Common myeloid progenitor, CD34-positive (primary cell): ENCODE data around the gene THSD7B.

ENCODE experiments used
- CTCF ChIA-PET: fragments of 350-600 bp; sonication (Branson Sonifier 250); formaldehyde crosslinking; loops from one replicate; lab custom pipeline; 2021; ENCODE audit warnings: antibody characterized with exemption; lab: Charles Lee
- POLR2A ChIA-PET: fragments of 350-600 bp; sonication (Branson Sonifier 250); formaldehyde crosslinking; loops from one replicate; lab custom pipeline; 2021; ENCODE audit warnings: antibody characterized with exemption; lab: Charles Lee
- DNase-seq, 3 donors: peaks; one replicate each; pipeline versions ENCODE4 v3.0.0 to v3.0.0-alpha.2; 2013
- H3K27ac ChIP-seq, 2 experiments: 1 replicate in 1 of 2; 2 replicates in 1 of 2; pipeline ENCODE4 v1.7.0; 2013; ENCODE audit warnings: inconsistent platforms in 2 of 2, low read length in 2 of 2, mild to moderate bottlenecking in 2 of 2, low read depth in 1 of 2, moderate library complexity in 1 of 2; ENCODE audit not compliant: severe bottlenecking in 2 of 2, insufficient read depth in 1 of 2, poor library complexity in 1 of 2
- H3K27me3 ChIP-seq, 5 experiments: replicated peaks in 2 of 5; 1 replicate in 3 of 5; 2 replicates in 2 of 5; pipeline versions ENCODE4 v1.6.1 to v1.7.0; 2013; ENCODE audit warnings: low read length in 4 of 5, mild to moderate bottlenecking in 2 of 5, moderate library complexity in 2 of 5, inconsistent platforms in 1 of 5; ENCODE audit not compliant: insufficient read depth in 5 of 5, control insufficient read depth in 4 of 5
- H3K36me3 ChIP-seq, 4 experiments: 1 replicate in 2 of 4; 2 replicates in 2 of 4; pipeline versions ENCODE4 v1.6.1 to v1.7.0; 2013; ENCODE audit warnings: low read length in 3 of 4, control low read depth in 1 of 4, mild to moderate bottlenecking in 1 of 4; ENCODE audit not compliant: control insufficient read depth in 4 of 4, insufficient read depth in 4 of 4
- H3K4me1 ChIP-seq, 4 experiments: 1 replicate in 3 of 4; 2 replicates in 1 of 4; pipeline versions ENCODE4 v1.6.1 to v1.7.1; 2013; ENCODE audit warnings: low read length in 3 of 4, mild to moderate bottlenecking in 3 of 4, control low read depth in 1 of 4, inconsistent platforms in 1 of 4, moderate library complexity in 1 of 4; ENCODE audit not compliant: control insufficient read depth in 4 of 4, insufficient read depth in 4 of 4; ENCODE audit errors: control extremely low read depth in 1 of 4
- H3K4me3 ChIP-seq, 7 experiments: 1 replicate in 4 of 7; 2 replicates in 3 of 7; pipeline versions ENCODE4 v1.5.1 to v1.7.0; 2013; ENCODE audit warnings: mild to moderate bottlenecking in 7 of 7, low read length in 6 of 7, moderate library complexity in 6 of 7, inconsistent platforms in 2 of 7, low read depth in 2 of 7, control low read depth in 1 of 7; ENCODE audit not compliant: insufficient read depth in 4 of 7, control insufficient read depth in 1 of 7; ENCODE audit errors: extremely low read depth in 1 of 7
- H3K9me3 ChIP-seq, 5 experiments: 1 replicate in 4 of 5; 2 replicates in 1 of 5; pipeline versions ENCODE4 v1.6.1 to v1.7.1; 2013; ENCODE audit warnings: low read length in 4 of 5, mild to moderate bottlenecking in 2 of 5, inconsistent platforms in 1 of 5, low read depth in 1 of 5, moderate library complexity in 1 of 5; ENCODE audit not compliant: control insufficient read depth in 4 of 5, insufficient read depth in 2 of 5; ENCODE audit errors: control extremely low read depth in 1 of 5
- WGBS: methylation state at CpG from one replicate; pipeline ENCODE4 v1.1.5; 2013; ENCODE audit not compliant: insufficient coverage; 5-methylcytosine and 5-hydroxymethylcytosine counted together

THSD7B gene

GRCh38 chr2:137607722-137608318 lies 842.5 kb downstream of the THSD7B start:
- POLR2A ChIA-PET, result no interaction called here
- CTCF ChIA-PET, result no interaction called here

GRCh38 chr2:137638932-137639331 lies 873.6 kb downstream of the THSD7B start:
- no peaks in the 10 kb centered on the region for H3K4me1 ChIP-seq
- DNase-seq, result no peak
- no peaks in the 10 kb centered on the region for H3K9me3 ChIP-seq
- ChIA-PET POLR2A (no interaction called here), CTCF (no interaction called here)
- no peak overlapping the region for H3K4me3 ChIP-seq
- 93% methylated on average over 4 of the region's 4 CpGs for WGBS
- H3K36me3 ChIP-seq, result no peaks in the 10 kb centered on the region
- H3K27ac ChIP-seq, result no peak overlapping the region
- no peaks in the 10 kb centered on the region for H3K27me3 ChIP-seq

More at GRCh38 chr2:137607722-137608318, 842.5 kb downstream of the THSD7B start:
- H3K9me3 ChIP-seq, result no peaks in the 10 kb centered on the region
- H3K4me3 ChIP-seq, result no peak overlapping the region
- H3K36me3 ChIP-seq, result no peaks in the 10 kb centered on the region
- H3K27ac ChIP-seq, result no peak overlapping the region
- 71% methylated on average over 1 of the region's 2 CpGs for WGBS
- H3K27me3 ChIP-seq, result no peaks in the 10 kb centered on the region
- no peak for DNase-seq
- no peaks in the 10 kb centered on the region for H3K4me1 ChIP-seq

GRCh38 chr2:137644731-137645130 lies 879.4 kb downstream of the THSD7B start:
- Histone ChIP-seq H3K4me1 (no peaks in the 10 kb centered on the region), H3K27ac (no peak overlapping the region), H3K27me3 (no peaks in the 10 kb centered on the region), H3K9me3 (no peaks in the 10 kb centered on the region), H3K4me3 (no peak overlapping the region), H3K36me3 (no peaks in the 10 kb centered on the region)
- no peak for DNase-seq
- WGBS, result 100% methylated on average over 2 of the region's 2 CpGs
- ChIA-PET POLR2A (no interaction called here), CTCF (no interaction called here)

- no peak overlapping the region for H3K4me3 ChIP-seq
- WGBS, result 88% methylated on average over 1 of the region's 2 CpGs
- ChIA-PET POLR2A (no interaction called here), CTCF (no interaction called here)
- no peaks in the 10 kb centered on the region for H3K9me3 ChIP-seq
- no peaks in the 10 kb centered on the region for H3K27me3 ChIP-seq
- no peak for DNase-seq
- H3K36me3 ChIP-seq, result no peaks in the 10 kb centered on the region
- H3K4me1 ChIP-seq, result no peaks in the 10 kb centered on the region
- no peak overlapping the region for H3K27ac ChIP-seq
Observed at GRCh38 chr2:137654046-137654445, 888.7 kb downstream of the THSD7B start.

GRCh38 chr2:137655814-137656213 lies 890.5 kb downstream of the THSD7B start:
- Histone ChIP-seq H3K4me3 (no peak overlapping the region), H3K4me1 (no peaks in the 10 kb centered on the region), H3K36me3 (no peaks in the 10 kb centered on the region), H3K9me3 (peaks cover 0 to under 1% (median 0%) of the 10 kb centered on the region in 5 experiments), H3K27ac (no peak overlapping the region), H3K27me3 (no peaks in the 10 kb centered on the region)
- ChIA-PET CTCF (no interaction called here), POLR2A (no interaction called here)
- DNase-seq, result no peak
- 100% methylated on average over 1 of the region's 3 CpGs for WGBS

- peaks cover 0 to 2% (median 0%) of the 10 kb centered on the region in 5 experiments for H3K9me3 ChIP-seq
- WGBS, result no CpG with 5 or more reads among the region's 4 CpGs
- no peaks in the 10 kb centered on the region for H3K4me1 ChIP-seq
- no peak overlapping the region for H3K4me3 ChIP-seq
- no peaks in the 10 kb centered on the region for H3K27me3 ChIP-seq
- H3K27ac ChIP-seq, result no peak overlapping the region
- H3K36me3 ChIP-seq, result no peaks in the 10 kb centered on the region
- ChIA-PET CTCF (no interaction called here), POLR2A (no interaction called here)
- DNase-seq, result no peak
Observed at GRCh38 chr2:137658433-137658832, 893.1 kb downstream of the THSD7B start.

GRCh38 chr2:137659616-137660015 lies 894.3 kb downstream of the THSD7B start:
- 65% methylated on average over 2 of the region's 5 CpGs for WGBS

More at GRCh38 chr2:137659616-137660015, 894.3 kb downstream of the THSD7B start:
- Histone ChIP-seq H3K4me1 (no peaks in the 10 kb centered on the region), H3K4me3 (no peak overlapping the region), H3K9me3 (peaks cover 0 to 2% (median 0%) of the 10 kb centered on the region in 5 experiments), H3K36me3 (no peaks in the 10 kb centered on the region), H3K27me3 (no peaks in the 10 kb centered on the region), H3K27ac (no peak overlapping the region)
- DNase-seq, result no peak
- ChIA-PET POLR2A (no interaction called here), CTCF (no interaction called here)
